GM19240 (cell line): ENCODE data around the gene FOXO1.
"Not testable (repeated sequence)": the region's sequence is repeated elsewhere in the genome, so short reads cannot be mapped to it uniquely, and the experiment has no call there.

Experiments
- DNase-seq: peaks from one replicate; pipeline ENCODE4 v3.0.0; 2011; ENCODE audit warnings: low spot score; ENCODE audit not compliant: insufficient read length

The FOXO1 gene

GRCh38 chr13:40666933-40667621 is 636 bp upstream of the FOXO1 start:
- no peak for DNase-seq

GRCh38 chr13:40665126-40666044 is 1.1 kb downstream of the FOXO1 start:
- DNase-seq, result no peak

- no peak for DNase-seq
Measured at GRCh38 chr13:40664350-40665125, 1.9 kb downstream of the FOXO1 start.

DNA sequence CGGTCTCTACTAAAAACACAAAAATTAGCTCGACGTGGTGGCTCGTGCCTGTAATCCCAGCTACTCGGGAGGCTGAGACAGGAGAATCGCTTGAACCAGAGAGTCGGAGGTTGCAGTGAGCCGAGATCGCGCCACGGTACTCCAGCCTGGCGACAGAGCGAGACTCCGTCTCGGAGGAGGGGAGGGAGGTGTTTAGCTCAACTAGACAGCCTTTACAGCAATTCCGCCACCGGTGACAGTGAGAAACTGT is 2.4 kb downstream of the FOXO1 start:
- not testable (repeated sequence) for DNase-seq

- no peak for DNase-seq
Measured at GRCh38 chr13:40662866-40663265, 3.6 kb downstream of the FOXO1 start.

DNA sequence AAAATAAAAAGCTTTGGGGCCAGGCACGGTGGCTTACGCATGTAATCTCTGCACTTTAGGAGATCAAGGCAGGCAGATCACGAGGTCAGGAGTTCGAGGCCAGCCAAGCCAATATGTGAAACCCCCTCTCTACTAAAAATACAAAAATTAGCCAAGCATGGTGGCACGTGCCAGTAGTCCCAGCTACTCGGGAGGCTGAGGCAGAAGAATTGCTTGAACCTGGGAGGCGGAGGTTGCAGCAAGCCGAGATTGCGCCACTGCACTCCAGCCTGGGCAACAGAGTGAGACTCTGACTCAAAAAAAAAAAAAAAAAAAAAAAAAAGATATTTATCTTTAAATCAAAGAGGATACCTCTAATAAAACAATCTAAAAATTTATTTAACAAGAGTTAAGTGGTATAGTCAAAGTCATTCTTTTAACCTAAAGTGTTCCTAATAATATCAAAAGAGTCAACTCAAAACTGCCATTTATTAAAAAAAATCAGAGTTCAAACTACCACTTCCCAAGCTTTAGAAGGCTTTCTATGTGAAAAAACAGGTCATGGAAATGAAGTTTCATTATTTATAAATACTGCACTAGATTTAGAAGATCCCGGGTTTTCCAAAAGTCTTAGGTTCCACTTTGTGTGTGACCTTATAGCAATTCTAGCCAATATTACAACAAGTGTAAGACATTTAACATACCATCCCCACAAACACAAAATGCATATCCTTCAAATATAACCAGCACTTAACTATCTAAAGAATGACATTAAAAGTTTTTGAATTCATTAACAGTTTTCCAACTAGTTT is 4.4 kb downstream of the FOXO1 start:
- DNase-seq, result no peak

DNA sequence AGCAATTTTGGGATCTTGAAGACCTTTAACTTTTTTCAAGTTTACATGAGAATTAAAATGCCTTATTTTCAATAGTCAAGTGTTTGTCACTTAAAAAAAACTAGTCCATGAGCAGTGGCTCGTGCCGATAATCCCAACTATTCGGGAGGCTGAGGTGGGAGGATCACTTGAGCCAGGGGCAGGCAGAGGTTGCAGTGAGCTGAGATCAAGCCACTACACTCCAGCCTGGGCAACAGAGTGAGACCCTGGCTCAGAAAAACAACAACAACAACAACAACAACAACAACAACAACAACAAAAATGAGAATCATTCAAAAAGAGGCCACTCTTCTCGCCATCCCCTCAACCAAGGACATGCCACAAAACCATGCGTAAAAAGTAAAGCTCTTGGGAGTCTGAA is 5.7 kb downstream of the FOXO1 start:
- DNase-seq, result no peak

DNA sequence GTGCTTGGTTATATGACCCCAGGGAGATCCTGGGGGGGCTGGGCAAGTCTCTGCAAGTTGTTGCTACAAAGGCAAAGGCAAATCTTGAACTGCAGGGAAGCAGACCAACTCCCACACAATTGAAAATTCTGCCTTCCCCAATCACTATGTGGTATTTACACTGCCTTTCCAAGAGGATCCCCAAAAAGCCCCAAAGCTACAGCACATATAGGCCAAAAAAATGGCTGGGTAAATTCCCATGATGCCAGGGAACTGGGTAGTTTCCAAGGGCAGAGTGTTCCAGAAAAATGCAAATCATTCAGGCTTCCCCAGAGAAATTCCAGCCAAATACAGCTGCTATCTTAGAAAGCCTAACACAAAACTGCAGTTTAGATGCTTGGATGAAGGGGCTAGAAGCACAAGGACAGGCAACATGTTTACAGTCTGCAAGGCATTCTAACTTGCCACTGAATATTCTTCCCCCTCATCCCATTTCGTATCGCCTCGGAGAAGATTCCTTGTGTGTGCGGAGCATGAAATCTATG is 6.2 kb downstream of the FOXO1 start:
- DNase-seq, result no peak

DNA sequence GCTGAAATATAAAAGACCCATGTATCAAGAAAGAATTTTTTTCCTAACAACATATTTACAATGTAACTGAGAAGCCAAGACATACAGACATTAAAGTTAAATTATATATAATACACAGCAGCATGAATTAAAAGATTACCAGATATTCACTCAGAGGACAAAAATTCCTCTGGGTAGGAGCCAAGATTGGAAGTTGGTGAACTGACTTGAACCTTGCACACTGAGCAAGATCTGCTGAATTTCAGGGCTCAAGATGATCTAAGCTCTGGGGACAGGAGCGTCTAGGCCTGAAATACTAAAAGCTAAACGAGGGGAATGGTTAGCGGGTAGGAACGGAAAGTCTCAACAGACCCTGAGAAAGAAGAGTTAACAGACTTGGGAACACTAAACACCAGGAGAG is 8.5 kb downstream of the FOXO1 start:
- DNase-seq, result no peak

DNA sequence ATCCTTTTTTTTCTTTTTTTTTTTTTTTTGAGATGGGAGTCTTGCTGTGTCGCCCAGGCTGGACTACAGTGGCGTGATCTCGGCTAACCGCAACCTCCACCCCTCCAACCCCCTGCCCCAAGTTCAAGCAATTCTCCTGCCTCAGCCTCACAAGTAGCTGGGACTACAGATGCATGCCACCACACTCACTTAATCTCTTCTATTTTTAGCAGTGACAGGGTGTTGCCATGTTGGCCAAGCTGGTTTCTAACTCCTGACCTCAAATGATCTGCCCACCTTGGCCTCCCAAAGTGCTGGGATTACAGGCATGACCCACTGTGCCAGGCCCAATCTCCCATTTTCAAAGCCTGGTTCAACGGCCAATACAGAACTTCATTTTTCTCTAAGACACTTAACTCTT is 9.1 kb downstream of the FOXO1 start:
- no peak for DNase-seq

- DNase-seq, result no peak
Measured at GRCh38 chr13:40656358-40656757, 10.1 kb downstream of the FOXO1 start.

DNA sequence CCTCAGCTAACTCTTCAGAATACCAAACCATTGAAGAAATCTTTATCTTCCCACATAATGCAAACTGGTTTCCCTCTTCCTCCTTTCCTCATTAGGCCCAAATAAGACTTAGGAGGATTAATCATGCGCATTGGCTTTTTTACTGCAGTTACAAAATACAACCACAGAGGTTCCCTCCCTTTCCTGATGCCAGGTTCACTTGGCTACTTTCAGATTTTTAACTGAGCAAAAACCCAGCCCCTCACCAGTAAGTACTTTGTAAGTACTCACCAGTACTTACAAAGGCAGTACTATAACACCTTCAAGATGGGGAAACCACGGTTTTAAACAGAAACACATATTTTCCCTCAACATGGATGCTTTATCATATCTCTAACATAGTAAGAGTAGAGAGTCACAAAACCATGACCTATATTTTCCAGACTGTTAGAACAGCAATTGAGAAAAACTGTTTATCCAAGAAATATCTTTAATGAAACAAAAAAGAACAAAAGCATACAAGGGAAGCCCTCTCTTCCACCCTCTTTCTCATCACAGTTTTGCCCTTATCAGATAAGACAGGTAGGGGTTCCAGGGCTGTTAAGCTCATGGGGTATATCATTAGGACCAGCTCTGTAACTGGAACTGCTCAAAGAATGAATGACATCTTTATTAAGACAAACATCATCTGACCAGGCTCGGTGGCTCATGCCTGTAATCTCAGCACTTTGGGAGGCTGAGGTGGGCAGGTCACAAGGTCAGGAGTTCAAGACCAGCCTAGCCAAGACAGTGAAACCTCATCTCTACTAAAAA is 12.7 kb downstream of the FOXO1 start:
- DNase-seq, result no peak

GRCh38 chr13:40652588-40652940 is 13.9 kb downstream of the FOXO1 start:
- DNase-seq, result no peak

DNA sequence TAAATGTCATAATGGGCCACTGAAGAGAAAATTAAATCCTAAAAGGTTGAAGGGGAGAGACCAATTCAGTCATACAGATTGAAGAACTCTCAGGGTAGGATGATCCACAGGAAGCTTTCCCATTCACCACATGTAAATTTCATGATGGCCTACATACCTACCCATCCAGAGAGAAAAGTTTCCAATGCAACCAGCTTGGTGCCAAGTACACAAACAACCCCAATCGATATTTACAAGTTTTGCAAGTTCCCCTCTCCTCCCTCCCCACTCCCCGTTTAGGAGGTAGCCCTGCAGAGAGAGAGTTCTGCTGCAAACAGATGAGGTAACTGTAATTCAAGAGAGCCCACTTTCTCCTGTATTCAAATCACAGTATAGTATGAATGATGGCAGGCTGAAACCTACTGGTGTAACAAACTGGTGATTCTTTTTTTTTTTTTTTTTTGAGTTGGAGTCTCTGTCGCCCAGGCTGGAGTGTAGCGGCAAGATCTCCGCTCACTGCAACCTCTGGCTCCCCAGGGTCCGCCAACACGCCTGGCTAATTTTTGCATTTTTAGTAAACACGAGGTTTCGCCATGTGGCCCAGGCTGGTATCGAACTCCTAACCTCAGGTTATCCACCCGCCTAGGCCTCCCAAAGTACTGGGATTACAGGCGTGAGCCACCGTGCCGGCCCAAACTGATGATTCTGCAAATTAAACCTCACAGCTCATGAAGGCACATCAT is 14.4 kb downstream of the FOXO1 start:
- DNase-seq, result no peak

GRCh38 chr13:40648841-40649240 is 17.6 kb downstream of the FOXO1 start:
- no peak for DNase-seq

GRCh38 chr13:40648040-40648439 is 18.4 kb downstream of the FOXO1 start:
- DNase-seq, result no peak

DNA sequence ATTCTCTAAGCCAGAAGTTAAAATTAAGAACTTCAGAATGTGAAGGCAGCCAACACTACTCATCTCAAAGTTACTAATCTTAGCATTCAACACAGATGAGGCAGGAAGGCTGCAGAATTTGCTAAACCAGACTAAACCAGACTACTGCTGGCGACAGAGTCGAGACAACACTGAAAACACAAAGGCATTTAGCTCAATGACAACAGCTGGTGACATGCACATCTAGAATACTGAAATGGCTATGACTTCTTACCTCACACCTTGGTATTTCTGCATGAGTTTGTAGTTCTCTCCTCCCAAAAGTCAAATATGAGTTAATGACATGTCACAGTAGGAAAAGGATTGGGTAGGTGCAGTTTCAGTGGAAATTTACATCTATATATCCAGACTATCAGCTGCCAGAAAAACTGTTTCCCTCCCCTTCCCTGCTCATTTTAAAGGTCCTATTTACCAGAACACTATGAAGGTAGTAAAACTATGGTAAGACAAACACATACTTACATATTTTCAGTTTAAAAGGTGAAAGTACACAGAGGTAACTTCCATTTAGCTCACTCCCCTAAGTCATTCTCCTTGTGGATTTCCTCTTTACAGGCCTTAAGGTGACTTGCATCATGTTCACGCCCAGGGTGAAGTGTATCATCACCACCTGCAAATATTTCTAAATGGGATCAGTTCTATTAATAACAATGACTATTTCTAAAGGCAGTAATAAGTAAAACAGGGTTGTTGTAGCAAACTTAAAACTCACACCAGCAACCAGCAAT is 21.4 kb downstream of the FOXO1 start:
- DNase-seq, result no peak

DNA sequence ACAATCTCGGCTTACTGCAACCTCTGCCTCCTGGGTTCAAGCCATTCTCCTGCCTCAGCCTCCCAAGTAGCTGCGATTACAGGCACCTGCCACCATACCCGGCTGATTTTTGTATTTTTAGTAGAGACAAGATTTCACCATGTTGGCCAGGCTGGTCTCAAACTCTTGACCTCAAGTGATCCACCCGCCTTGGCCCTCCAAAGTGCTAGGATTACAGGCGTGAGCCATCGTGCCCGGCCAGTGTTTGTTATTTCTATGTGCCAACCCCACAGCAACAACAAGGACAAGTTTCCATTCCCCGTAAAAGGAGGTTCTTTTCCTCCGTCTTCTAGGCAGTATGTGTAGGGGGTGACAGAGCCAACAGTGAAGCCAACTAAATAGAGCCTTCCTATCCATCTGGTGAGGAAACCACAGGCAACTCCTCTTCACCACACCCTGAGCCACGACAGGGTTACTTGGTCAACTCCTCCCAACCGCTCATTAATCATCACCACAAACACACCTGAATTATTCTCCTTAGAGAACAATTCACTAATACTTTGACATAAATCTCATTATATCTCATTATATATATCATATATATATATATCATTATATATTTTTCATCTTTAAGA is 25.5 kb downstream of the FOXO1 start:
- DNase-seq, result no peak

DNA sequence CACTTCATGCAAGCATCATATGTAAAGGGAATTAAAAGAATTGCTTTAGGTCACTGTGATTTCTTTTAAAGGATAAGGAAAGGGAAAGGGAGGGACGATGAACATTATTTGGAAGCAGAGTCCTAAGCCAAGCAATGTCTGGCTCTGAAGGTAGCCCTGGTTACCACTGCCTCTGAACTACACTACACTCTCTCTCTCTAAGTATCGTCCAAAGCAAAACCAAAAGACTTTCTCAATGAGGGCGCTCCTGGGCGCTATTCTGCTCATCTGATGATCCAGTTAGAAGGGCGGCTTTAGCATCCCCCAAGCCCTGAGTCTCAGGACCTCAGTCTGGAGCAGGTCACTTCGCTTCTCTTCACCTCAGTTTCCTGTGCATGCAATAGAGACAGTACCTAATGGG is 26.2 kb downstream of the FOXO1 start:
- DNase-seq, result no peak
